Hepatocyte (in vitro differentiated cells): Measurements from ENCODE around the gene CLCN7. TPM values are rescaled to one million over a fixed set of nuclear protein-coding genes. Genes with fewer than 3 reads are reported as not detected.

Source experiments
- DNase-seq: peaks from one replicate; pipeline ENCODE4 v3.0.0-alpha.2; 2016; ENCODE audit warnings: low spot score
- H2AFZ ChIP-seq: fragments of 200-600 bp; sonication (generic); 2 replicates; pipeline ENCODE4 v1.6.0; 2016; ENCODE audit warnings: antibody characterized with exemption, mild to moderate bottlenecking
- H3K27ac ChIP-seq: fragments of 200-600 bp; sonication (generic); 2 replicates; pipeline ENCODE4 v1.5.1; 2016; ENCODE audit warnings: mild to moderate bottlenecking
- H3K27me3 ChIP-seq: fragments of 200-600 bp; sonication (generic); 2 replicates; pipeline ENCODE4 v1.6.1; 2016
- H3K36me3 ChIP-seq: fragments of 200-600 bp; sonication (generic); replicated peaks from 2 replicates; pipeline ENCODE4 v1.5.1; 2016; ENCODE audit warnings: low read depth; ENCODE audit not compliant: insufficient read depth
- H3K4me1 ChIP-seq: fragments of 200-600 bp; sonication (generic); 2 replicates; pipeline ENCODE4 v1.5.1; 2016; ENCODE audit warnings: mild to moderate bottlenecking, moderate library complexity; ENCODE audit not compliant: insufficient read depth
- H3K4me2 ChIP-seq: fragments of 200-600 bp; sonication (generic); 2 replicates; pipeline ENCODE4 v1.6.0; 2016
- H3K4me3 ChIP-seq: fragments of 200-600 bp; sonication (generic); 2 replicates; pipeline ENCODE4 v1.5.1; 2016; ENCODE audit warnings: mild to moderate bottlenecking
- H3K79me2 ChIP-seq: fragments of 200-600 bp; sonication (generic); 2 replicates; pipeline ENCODE4 v1.6.0; 2017; ENCODE audit warnings: mild to moderate bottlenecking
- H3K9me2 ChIP-seq: fragments of 200-600 bp; sonication (generic); replicated peaks from 2 replicates; pipeline ENCODE4 v1.6.0; 2017; ENCODE audit warnings: mild to moderate bottlenecking; ENCODE audit not compliant: insufficient read depth
- H3K9me3 ChIP-seq: fragments of 200-600 bp; sonication (generic); 2 replicates; pipeline ENCODE4 v1.5.1; 2016; ENCODE audit warnings: low read depth, mild to moderate bottlenecking
- H4K20me1 ChIP-seq: fragments of 200-600 bp; sonication (generic); 2 replicates; pipeline ENCODE4 v1.6.0; 2016; ENCODE audit warnings: mild to moderate bottlenecking; ENCODE audit not compliant: insufficient read depth, poor library complexity, severe bottlenecking
- EZH2 ChIP-seq: fragments of 200-600 bp; sonication (generic); IDR thresholded peaks from 2 replicates; pipeline ENCODE4 v1.6.1; 2016; ENCODE audit warnings: antibody characterized with exemption, mild to moderate bottlenecking, borderline replicate concordance
- EZH2phosphoT487 ChIP-seq: fragments of 200-600 bp; sonication (generic); IDR thresholded peaks from one replicate; pipeline ENCODE4 v1.6.1; 2018; ENCODE audit warnings: antibody characterized with exemption, mild to moderate bottlenecking, low read depth, moderate library complexity; ENCODE audit not compliant: unreplicated experiment, severe bottlenecking
- WGBS: methylation state at CpG from one replicate; pipeline ENCODE4 v1.1.6; 2016; ENCODE audit warnings: low lambda C conversion rate; ENCODE audit errors: missing lambda C conversion rate; 5-methylcytosine and 5-hydroxymethylcytosine counted together
- polyA plus RNA-seq: library from polyadenylated mRNA; unstranded; fragments of >200 nt; fragmentation: Nextera tagmentation; extraction: Ambion mirVana; gene quantifications from 2 replicates; pipeline ENCODE4 v1.2.1, GENCODE V29; 2016
- total RNA-seq: library from RNA; depleted of rRNA; stranded (reverse); fragments of >200 nt; gene quantifications from 2 replicates; pipeline ENCODE4 v1.2.3, GENCODE V29; 2014
- TF ChIP-seq, protein P1 (sequence below): fragments of 200-600 bp; sonication (generic); IDR thresholded peaks from 2 replicates; pipeline ENCODE4 v1.5.1; 2016; ENCODE audit warnings: antibody characterized with exemption, mild to moderate bottlenecking; ENCODE audit not compliant: poor library complexity

CLCN7 gene
- total and polyA plus RNA-seq, 2 experiments from 2014 or later, result 56.3 to 107 TPM

DNA sequence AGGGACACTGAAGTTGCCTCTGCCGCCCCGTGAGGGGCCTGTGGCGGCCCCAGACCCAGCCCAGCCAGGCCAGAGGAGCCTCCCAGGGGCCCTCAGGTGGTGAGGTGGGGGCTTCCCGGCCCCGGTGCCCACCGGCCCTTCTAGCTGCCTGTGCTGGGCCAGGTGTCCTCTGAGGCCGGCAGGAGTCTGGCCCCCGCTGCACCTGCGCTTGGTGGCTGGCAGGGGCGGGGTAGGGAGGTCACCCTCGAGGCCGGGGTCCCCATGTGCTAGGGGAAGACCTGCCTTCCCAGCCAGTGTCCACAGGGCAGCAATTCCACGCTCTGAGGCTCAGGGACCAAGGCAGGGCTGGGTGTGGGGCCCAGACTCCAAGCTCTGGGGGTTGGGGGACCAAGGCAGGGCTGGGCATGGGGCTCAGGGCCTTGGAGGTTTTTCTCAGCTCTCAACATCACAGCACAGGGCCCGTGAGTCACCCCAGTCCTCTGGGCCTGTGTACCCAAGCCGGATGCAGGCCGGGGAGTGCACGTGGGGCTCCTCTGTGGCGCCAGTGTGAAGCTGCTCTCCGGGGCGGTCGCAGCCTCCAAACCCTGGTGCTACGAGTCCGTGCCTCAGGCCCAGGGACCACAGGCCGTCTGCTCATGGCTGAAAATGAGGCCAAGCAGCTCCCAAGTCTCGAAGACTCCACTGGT lies 29.2 kb downstream of the CLCN7 start:
- Histone ChIP-seq H3K27me3 (no peaks in the 10 kb centered on the region), H2AFZ (no peak overlapping the region), H3K9me2 (no peaks in the 10 kb centered on the region), H3K79me2 (no peaks in the 10 kb centered on the region), H3K4me1 (no peaks in the 10 kb centered on the region), H3K4me2 (no peak overlapping the region), H3K9me3 (no peaks in the 10 kb centered on the region), H4K20me1 (no peaks in the 10 kb centered on the region), H3K36me3 (no peaks in the 10 kb centered on the region), H3K4me3 (no peak overlapping the region), H3K27ac (no peak overlapping the region)
- TF ChIP-seq, protein P1, sequence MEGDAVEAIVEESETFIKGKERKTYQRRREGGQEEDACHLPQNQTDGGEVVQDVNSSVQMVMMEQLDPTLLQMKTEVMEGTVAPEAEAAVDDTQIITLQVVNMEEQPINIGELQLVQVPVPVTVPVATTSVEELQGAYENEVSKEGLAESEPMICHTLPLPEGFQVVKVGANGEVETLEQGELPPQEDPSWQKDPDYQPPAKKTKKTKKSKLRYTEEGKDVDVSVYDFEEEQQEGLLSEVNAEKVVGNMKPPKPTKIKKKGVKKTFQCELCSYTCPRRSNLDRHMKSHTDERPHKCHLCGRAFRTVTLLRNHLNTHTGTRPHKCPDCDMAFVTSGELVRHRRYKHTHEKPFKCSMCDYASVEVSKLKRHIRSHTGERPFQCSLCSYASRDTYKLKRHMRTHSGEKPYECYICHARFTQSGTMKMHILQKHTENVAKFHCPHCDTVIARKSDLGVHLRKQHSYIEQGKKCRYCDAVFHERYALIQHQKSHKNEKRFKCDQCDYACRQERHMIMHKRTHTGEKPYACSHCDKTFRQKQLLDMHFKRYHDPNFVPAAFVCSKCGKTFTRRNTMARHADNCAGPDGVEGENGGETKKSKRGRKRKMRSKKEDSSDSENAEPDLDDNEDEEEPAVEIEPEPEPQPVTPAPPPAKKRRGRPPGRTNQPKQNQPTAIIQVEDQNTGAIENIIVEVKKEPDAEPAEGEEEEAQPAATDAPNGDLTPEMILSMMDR, result no peak
- DNase-seq, result no peak
- 94% methylated on average over 23 of the region's 25 CpGs for WGBS

DNA sequence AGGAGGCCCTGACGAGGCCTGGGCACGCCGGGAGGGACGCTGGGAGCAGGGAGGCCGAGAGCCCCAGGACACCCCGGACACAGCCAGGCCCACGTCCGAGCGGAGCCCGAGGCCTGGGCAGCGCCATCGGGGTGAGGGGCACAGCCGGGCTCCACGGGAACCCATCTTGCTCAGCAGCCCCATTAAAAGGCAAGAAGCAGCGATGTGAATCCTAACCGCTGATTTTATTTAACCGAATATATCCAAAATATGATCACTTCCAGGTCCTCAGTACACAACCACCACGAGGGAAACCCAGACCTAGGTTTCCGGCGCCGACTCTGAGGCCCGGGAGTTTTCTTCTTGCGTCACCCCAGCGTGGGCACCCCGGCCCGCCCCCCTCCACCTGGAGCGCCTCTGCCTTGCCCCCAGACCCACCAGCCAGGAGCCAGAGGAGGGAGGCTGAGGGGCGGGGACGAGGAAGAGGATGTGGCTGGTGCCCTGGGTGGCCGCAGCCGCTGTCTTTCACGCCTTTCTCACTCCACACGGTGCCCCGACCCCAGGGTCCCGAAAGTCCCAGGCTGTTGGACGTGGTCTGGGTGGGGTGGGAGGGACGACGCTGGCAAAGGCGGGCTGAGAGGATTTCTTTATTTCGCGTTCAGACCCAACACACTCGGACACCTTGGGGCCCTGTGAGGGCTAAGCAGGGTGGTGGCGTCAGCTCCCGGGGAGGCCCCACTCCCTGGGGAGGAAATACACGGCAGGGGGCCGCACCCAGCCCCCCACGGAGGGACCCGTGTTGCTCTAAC lies 29.9 kb downstream of the CLCN7 start:
- no peak for TF ChIP-seq EZH2
- TF ChIP-seq, protein P1, result no peak
- no peak for TF ChIP-seq EZH2phosphoT487
- no peak for DNase-seq
- H3K4me3 ChIP-seq, result no peak overlapping the region
- no peak overlapping the region for H3K27ac ChIP-seq
- H3K4me1 ChIP-seq, result no peaks in the 10 kb centered on the region
- no peaks in the 10 kb centered on the region for H3K27me3 ChIP-seq
- H3K4me2 ChIP-seq, result no peak overlapping the region
- H3K36me3 ChIP-seq, result no peaks in the 10 kb centered on the region
- 94% methylated on average over 18 of the region's 48 CpGs for WGBS
- no peaks in the 10 kb centered on the region for H3K79me2 ChIP-seq
- no peaks in the 10 kb centered on the region for H4K20me1 ChIP-seq
- H3K9me2 ChIP-seq, result no peaks in the 10 kb centered on the region
- no peaks in the 10 kb centered on the region for H3K9me3 ChIP-seq
- H2AFZ ChIP-seq, result no peak overlapping the region

DNA sequence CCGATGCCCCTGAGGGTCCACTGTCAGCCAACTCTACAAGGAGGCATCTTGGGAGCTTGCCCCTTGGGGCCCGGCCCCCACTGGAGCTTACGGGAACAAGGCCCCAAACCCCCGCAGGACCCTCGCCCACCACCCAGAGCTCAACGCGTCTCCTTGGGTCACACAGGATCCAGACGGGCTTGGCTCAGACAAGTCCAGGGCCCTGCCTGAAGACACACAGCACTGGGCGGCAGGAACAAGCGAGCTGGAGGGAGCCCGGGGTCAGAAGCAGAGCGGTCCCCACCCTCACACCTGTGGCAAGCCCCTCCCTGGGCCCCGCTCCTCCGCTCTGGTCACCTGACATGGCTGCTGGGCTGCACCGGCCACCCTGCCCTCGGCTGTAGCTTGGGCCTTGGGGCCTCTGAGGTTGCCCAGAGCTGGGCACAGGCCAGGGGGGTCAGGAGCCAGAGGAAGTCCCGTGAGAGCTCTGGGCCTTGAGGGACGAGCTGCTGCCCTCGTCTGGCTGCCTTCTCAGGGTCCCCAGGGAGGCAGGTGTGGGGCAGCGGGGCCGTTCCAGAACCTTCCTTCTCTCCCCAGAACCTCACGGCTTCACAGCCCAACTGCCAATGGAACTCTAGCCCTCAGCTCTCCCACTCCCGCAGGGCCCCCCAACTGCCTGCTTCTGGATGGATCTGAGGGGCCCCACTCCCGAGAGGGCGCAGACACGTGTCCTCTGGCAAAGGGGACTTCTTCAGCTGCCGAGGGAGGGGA lies 30.7 kb downstream of the CLCN7 start, which contains the start of gene CCDC154:
CCDC154 (minus strand) TSS at position 577 of the 750 bp plus-strand sequence; CDS start at position 343, 234 bp downstream.
- no peaks in the 10 kb centered on the region for H3K9me3 ChIP-seq
- no peak within 1 kb of the TSS for H3K4me3 ChIP-seq
- DNase-seq, result no peak
- no peak within 1 kb of the TSS for H2AFZ ChIP-seq
- H3K79me2 ChIP-seq, result no peaks in the 10 kb centered on the region
- no peaks in the 10 kb centered on the region for H3K9me2 ChIP-seq
- 90% methylated on average over 24 of the region's 27 CpGs for WGBS
- H3K4me1 ChIP-seq, result no peaks in the 10 kb centered on the region
- H3K27me3 ChIP-seq, result no peaks in the 10 kb centered on the region
- H4K20me1 ChIP-seq, result no peaks in the 10 kb centered on the region
- H3K36me3 ChIP-seq, result no peaks in the 10 kb centered on the region
- H3K4me2 ChIP-seq, result no peak within 1 kb of the TSS
- H3K27ac ChIP-seq, result no peak within 1 kb of the TSS
- no peak for TF ChIP-seq EZH2phosphoT487
- TF ChIP-seq EZH2, result no peak
- TF ChIP-seq, protein P1, result no peak
